WTC11 (cell line): ENCODE measurements around the gene ABR.

Experiments
- CREB1 ChIP-seq: sonication (generic); formaldehyde crosslinking; IDR thresholded peaks from 2 replicates; pipeline ENCODE4 v1.8.0; 2023; ENCODE audit warnings: mild to moderate bottlenecking, missing genetic modification reagents
- ELF4 ChIP-seq: sonication (generic); formaldehyde crosslinking; IDR thresholded peaks from 2 replicates; pipeline ENCODE4 v1.8.1; 2022; ENCODE audit warnings: low read depth, mild to moderate bottlenecking, moderate library complexity, missing genetic modification reagents
- RORB ChIP-seq: fragments of 250-450 bp; sonication (Bioruptor Pico); IDR thresholded peaks from 2 replicates; pipeline ENCODE4 v1.9.0; 2021; ENCODE audit warnings: mild to moderate bottlenecking
- ZBTB21 ChIP-seq: sonication (generic); formaldehyde crosslinking; IDR thresholded peaks from 2 replicates; pipeline ENCODE4 v1.8.1; 2023; ENCODE audit warnings: mild to moderate bottlenecking, missing genetic modification reagents, borderline replicate concordance
- ZNF121 ChIP-seq: sonication (generic); formaldehyde crosslinking; IDR thresholded peaks from 2 replicates; pipeline ENCODE4 v1.8.0; 2023; ENCODE audit warnings: missing genetic modification reagents
- TF ChIP-seq, protein P1 (sequence below): sonication (generic); formaldehyde crosslinking; IDR thresholded peaks from 2 replicates; pipeline ENCODE4 v1.8.0; 2022; ENCODE audit warnings: mild to moderate bottlenecking, missing genetic modification reagents
- TF ChIP-seq, protein P2 (sequence below): fragments of 200-600 bp; IDR thresholded peaks from 2 replicates; pipeline ENCODE4 v1.8.0; 2022; ENCODE audit warnings: antibody characterized with exemption
- TF ChIP-seq, protein P3 (sequence below): sonication (generic); formaldehyde crosslinking; conservative IDR thresholded peaks from 2 replicates; pipeline ENCODE4 v1.8.1; 2022; ENCODE audit warnings: mild to moderate bottlenecking, missing genetic modification reagents
- TF ChIP-seq, protein P4 (sequence below): sonication (generic); formaldehyde crosslinking; IDR thresholded peaks from 2 replicates; pipeline ENCODE4 v1.8.1; 2023; ENCODE audit warnings: mild to moderate bottlenecking, missing genetic modification reagents, moderate library complexity

DNA sequence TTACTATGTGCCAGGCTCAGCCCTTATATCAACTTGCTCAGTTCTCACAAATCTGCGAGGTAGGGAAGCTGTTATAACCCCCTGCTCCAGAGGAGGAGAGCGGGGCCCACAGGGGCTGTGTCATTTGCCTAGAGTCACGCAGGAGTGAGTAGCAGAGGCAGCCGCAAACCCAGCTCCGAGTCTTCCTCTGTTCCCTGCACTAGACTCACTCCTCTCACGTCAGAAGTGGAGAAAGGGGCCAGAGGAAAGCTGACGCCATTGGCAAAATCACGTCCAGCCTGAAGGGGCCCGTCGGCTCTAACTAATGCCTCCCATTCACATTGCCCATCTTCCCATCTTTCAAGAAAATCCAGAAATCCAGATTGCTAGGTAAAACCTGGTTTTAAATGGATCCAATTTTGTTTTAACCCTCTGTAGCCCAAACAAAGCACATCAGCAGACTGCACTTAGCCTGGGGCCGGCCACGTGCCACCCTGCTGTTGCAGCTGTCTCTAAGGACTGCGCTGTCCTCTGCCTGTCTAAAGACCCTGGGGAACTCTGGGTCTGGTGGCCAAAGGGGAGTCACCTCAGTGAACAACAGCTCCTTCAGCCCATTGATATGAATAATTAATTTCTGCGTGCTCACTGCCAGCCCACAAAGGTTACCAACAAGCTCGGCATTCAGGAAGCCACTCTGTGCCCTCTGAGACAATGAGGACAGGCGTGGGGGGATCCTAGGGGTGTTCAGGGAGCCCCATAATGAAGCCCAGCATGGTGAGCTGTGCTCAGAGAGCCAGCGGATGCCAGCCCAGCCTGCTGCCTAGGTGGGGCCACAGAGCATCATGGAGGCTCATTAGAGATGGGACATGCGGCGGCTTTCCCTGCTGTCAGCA is 36.7 kb upstream of the ABR start:
- TF ChIP-seq, protein P1, sequence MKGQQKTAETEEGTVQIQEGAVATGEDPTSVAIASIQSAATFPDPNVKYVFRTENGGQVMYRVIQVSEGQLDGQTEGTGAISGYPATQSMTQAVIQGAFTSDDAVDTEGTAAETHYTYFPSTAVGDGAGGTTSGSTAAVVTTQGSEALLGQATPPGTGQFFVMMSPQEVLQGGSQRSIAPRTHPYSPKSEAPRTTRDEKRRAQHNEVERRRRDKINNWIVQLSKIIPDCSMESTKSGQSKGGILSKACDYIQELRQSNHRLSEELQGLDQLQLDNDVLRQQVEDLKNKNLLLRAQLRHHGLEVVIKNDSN (CRISPR knock-in tag): no peak
- TF ChIP-seq, protein P2, sequence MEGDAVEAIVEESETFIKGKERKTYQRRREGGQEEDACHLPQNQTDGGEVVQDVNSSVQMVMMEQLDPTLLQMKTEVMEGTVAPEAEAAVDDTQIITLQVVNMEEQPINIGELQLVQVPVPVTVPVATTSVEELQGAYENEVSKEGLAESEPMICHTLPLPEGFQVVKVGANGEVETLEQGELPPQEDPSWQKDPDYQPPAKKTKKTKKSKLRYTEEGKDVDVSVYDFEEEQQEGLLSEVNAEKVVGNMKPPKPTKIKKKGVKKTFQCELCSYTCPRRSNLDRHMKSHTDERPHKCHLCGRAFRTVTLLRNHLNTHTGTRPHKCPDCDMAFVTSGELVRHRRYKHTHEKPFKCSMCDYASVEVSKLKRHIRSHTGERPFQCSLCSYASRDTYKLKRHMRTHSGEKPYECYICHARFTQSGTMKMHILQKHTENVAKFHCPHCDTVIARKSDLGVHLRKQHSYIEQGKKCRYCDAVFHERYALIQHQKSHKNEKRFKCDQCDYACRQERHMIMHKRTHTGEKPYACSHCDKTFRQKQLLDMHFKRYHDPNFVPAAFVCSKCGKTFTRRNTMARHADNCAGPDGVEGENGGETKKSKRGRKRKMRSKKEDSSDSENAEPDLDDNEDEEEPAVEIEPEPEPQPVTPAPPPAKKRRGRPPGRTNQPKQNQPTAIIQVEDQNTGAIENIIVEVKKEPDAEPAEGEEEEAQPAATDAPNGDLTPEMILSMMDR: no peak
- no peak for TF ChIP-seq RORB
- TF ChIP-seq, protein P3, sequence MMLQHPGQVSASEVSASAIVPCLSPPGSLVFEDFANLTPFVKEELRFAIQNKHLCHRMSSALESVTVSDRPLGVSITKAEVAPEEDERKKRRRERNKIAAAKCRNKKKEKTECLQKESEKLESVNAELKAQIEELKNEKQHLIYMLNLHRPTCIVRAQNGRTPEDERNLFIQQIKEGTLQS (CRISPR knock-in tag): no peak
- TF ChIP-seq CREB1 (CRISPR knock-in tag): no peak
- TF ChIP-seq, protein P4, sequence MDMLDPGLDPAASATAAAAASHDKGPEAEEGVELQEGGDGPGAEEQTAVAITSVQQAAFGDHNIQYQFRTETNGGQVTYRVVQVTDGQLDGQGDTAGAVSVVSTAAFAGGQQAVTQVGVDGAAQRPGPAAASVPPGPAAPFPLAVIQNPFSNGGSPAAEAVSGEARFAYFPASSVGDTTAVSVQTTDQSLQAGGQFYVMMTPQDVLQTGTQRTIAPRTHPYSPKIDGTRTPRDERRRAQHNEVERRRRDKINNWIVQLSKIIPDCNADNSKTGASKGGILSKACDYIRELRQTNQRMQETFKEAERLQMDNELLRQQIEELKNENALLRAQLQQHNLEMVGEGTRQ (CRISPR knock-in tag): no peak
- TF ChIP-seq ZNF121 (CRISPR knock-in tag): no peak
- no peak for TF ChIP-seq ZBTB21 (CRISPR knock-in tag)
- TF ChIP-seq ELF4 (CRISPR knock-in tag): no peak
